H54 (cell line): ENCODE data around the gene RFWD3.
A peak's percentile ranks its signal among the peaks of the same experiment; 100 is the strongest.

Source experiments
- DNase-seq: peaks from one replicate; pipeline ENCODE4 v3.0.0; 2011; ENCODE audit warnings: low spot score, mixed read lengths; ENCODE audit not compliant: insufficient read length
- FAIRE-seq: peaks from 3 replicates; lab custom pipeline; 2011; peaks lifted over from hg19 to GRCh38; lab: Jason Lieb, UNC
- POLR2A ChIP-seq: IDR thresholded peaks from 2 replicates; pipeline ENCODE4 v1.6.1; 2011; ENCODE audit warnings: low read depth, mild to moderate bottlenecking, low read length

RFWD3 gene

DNA sequence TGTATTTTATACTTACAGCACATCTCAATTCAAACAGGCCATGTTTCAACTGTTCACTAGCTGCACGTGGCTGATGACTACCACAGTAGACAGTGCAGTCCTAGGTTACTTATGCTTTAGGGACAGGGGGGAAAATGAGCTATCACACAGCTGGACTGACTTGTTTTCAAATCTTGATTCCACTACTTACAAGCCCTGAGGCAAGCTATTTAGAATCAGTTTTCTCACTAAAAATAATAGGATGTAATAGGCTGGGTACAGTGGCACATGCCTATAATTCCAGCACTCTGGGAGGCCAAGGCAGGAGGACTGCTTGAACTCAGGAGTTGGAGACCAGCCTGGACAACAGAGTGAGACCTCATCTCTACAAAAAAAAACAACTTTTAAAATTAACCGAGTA is 70.1 kb downstream of the RFWD3 start:
- no peak for DNase-seq
- TF ChIP-seq POLR2A = no peak
- no peak for FAIRE-seq

DNA sequence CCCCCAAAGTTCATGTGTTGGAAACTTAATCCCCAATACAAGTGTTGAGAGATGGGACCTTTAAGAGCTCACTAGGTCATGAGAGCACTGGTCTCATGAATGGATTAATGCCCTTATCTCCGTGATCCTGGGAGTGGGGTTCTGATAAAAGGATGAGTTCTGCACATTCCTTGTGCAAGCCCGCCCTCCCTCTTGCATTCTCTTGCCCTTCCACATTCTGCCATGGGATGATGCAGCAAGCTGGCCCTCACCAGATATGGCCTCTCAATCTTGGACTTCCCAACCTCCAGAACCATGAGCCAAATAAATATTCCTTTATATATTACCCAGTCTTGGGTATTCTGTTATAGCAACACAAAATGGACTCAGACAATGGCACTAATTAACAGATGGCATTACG is 73.8 kb downstream of the RFWD3 start:
- FAIRE-seq (no peak), DNase-seq (no peak)
- no peak for TF ChIP-seq POLR2A

DNA sequence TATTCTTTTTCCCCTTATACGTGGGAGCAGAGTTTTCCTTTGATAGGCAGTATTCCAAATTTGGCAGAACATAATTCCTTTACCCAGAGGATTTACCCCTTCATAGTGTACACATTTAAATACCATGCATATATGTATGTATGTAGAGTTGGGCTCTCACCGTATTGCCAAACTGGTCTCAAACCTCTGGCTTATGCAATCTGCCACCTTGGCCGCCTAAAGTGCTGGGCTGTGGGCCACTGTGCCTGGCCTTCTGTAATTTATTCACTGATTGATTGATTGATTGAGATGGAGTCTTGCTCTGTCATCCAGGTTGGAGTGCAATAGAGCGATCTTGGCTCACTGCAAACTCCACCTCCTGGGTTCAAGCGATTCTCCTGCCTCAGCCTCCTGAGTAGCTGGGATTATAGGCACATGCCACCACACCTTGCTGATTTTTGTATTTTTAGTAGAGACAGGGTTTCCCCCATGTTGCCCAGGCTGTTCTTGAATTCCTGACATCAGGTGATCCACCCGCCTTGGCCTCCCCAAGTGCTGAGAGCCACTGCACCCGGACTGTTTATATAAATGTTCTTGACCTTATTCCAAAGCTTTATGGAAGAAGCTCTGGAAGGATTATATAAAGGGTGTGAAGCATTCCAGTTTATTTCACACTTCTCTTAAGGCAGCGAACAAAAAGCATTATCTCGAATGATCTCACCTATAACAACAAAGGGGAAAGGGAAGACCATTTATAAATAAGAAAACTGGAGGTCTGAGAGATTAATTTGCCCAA is 74.6 kb downstream of the RFWD3 start:
- no peak for FAIRE-seq
- TF ChIP-seq POLR2A = no peak
- no peak for DNase-seq

DNA sequence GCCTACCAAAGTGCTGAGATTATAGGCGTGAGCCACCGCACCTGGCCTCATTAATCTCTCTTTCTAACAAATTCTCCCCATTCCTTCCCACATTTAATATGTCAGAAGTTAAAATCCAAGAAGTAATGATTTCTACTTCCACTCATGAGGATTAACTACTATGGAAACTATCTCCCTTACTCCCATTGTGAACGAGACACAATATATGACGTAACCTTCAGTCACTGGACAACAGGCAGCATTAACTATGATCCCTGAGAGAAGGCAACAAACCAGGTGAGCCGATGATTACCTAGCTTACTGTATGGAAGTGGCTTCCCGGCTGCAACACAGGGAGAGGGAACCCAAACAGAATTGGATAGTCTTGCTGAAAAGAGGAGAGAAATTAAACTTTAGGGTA is 79.7 kb downstream of the RFWD3 start:
- DNase-seq (no peak), FAIRE-seq (no peak)
- TF ChIP-seq POLR2A = no peak

DNA sequence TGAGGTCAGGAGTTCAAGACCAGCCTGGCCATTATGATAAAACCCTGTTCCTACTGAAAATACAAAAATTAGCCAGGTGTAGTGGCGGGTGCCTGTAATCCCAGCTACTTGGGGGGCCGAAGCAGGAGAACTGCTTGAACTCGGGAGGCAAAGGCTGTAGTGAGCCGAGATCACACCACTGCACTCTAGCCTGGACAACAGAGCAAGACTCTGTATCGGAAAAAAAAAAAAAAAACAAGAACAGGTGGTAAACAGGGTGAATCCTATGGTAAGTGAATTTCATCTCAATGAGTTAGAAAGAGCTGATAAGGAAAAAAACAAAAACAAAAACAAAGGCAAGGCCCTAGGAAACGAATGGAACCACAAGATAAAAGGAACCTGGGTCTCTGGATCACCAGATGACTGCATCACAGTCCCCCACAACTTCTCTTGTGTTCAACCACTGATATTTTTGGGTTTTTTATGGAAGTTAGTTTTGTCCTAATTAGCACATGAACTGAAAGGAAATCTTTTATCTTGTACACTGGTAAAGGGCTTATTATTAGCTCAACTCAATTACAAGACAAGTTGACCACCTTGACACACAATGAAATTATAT is 80.7 kb downstream of the RFWD3 start:
- FAIRE-seq (no peak), DNase-seq (no peak)
- TF ChIP-seq POLR2A = no peak

DNA sequence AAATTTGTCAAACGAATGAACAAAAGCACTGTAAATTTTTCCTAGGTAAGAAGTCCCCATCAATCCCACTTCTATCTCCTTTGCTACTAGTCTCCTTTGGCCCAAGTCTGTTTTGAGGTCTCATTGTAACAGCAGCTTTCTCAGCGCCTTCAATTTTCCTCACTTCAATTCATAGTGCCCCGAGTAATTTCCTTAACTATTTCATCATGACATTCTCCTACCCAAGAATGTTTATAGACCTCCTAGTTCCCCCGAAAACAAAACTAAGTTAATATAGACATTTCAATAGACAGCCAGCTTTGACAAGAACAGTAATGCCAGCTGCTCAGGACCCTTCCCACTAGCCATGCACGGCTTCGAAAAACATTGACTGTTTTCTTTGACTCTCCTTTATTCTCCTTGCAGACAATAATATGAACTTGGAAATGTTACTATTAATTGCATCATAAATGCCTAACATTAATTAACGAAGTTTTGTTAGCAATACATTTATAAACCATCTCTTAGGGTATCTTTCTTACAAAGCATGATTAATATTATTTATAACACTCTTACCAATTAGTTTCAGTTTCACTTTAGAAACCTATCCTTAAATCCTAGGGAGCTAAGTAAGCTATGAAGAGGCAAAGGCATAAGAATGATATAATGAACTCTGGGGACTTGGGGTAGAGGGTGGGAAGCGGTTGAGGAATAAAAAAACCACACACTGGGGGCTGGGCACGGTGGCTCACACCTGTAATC is 82.6 kb downstream of the RFWD3 start:
- no peak for TF ChIP-seq POLR2A
- FAIRE-seq (no peak), DNase-seq (no peak)

DNA sequence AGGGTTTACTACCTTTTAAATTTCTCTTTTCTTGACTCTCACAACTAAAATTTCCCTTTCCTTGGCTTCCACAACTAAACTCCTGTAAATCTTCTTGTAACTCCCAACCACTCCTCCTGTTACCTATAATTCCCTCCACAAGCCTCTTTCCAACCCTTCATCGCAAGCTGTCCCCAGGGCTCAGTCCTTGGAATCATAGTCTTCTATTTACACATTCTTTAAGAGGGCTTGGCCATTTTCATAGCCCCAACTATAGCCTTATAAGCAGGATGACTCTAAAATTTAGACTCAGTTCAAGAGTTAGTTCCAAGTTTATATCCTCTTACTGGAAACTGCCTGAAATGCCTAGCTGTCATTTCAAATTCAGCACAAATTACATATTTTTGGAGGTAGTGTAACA is 83.7 kb downstream of the RFWD3 start:
- FAIRE-seq (no peak), DNase-seq (no peak)
- TF ChIP-seq POLR2A = no peak

DNA sequence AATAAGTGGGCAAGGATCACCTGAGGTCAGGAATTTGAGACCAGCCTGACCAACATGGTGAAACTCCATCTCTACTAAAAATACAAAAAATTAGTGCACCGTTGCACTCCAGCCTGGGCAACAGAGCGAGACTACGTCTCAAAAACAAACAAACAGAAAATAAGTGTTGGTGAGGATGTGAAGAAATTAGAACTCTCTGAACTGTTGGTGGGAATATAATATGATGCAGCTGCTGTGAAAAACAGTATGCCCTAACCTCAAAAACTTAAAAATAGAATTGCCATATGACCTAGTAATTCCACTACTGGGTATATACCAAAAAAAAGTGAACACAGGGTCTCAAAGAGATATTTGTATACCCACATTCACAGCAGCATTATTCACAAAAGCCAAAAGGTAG is 85.8 kb downstream of the RFWD3 start:
- no peak for FAIRE-seq
- no peak for DNase-seq
- TF ChIP-seq POLR2A = no peak

DNA sequence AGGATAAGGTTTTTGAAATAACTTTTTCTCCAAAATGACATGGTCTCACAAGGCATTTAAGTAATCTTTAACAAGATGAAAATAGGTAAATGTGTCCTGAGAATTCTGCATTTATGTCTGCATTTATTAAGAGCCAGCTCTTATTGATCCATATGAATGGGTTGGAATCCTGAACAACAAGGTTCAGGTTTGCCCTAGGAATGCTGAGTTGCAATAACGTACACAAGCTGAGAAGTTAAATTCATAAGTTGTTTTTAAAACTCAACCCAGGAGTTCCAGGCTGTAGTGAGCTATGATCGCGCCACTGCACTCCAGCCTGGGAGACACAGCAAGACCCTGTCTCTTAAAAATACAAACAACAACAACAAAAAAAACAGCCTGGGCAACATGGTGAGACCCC is 87.8 kb downstream of the RFWD3 start:
- no peak for DNase-seq
- FAIRE-seq = no peak
- TF ChIP-seq POLR2A = no peak

DNA sequence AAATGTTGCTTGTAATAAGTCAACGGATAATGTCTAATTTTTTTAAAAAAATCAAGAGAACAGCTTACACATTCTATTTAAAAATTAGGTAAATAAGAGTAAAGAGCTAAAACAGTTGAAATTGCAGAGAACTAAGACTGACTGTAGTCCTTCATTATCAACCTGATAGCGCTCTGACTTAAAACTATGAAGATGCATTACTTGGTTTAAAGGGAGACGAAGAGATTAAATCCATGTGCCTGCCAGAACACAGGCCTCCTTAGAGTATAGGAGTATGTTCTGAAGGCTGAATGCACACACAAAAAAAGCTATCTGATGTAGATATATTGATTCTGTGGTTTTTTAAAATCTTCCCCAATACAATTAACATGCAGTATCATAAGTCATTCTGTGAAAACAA is 88.2 kb downstream of the RFWD3 start:
- no peak for TF ChIP-seq POLR2A
- no peak for DNase-seq
- no peak for FAIRE-seq

DNA sequence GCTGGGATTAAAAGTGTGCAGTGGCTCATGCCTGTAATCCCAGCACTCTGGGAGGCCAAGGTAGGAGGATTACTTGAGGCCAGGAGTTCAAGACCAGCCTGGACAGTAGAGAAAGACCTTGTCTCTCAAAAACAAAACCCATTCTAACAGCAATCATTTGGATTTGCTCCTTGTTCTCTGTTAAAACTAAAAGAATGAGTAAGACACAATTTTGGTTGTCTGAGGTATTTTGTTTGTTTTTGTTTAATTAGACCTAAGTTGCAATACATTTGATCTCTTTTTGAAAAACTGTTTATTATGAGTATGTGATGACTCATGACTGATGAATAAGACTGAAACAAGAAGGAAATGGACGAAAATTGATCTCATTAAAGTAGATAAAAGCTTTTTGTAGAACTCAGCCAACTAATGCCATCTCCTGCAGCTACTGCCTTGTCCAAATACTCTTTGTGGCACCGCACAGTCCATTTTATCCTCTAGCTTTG is 88.8 kb downstream of the RFWD3 start:
- DNase-seq (peak; percentile 12), FAIRE-seq (peak; percentile 38)
- no peak for TF ChIP-seq POLR2A

DNA sequence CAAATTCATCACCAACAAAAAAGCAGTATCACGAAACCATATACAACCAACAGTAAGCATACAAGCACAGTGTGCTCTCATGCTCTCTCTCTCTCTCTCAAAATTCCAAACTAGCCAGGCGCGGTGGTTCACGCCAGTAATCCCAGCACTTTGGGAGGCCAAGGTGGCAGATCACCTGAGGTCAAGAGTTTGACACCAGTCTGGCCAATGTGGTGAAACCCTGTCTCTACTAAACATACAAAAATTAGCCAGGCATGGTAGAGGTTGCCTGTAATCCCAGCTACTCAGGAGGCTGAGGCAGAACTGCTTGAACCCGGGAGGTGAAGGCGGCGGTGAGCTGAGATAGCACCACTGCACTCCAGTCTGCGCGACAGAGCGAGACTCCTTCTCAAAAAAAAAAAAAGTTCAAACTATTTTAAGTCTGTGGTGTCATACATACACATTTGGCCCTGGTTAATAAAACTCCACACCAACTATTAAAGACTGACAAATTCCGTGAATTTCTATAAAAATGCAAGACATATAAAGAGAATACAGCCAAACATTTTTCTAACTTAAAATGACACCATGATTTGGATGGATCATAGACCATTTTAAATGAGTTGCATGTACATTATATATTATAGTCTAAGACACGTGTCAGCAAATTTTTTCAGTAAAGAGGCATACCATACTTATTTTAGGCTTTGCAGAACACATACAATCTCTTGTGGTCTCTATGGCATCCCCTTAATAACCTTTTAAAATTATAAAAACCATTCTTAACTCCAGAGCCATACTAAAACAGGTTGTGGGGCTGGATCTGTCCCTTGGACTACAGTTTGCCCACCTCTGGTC is 90.7 kb downstream of the RFWD3 start:
- no peak for TF ChIP-seq POLR2A
- DNase-seq = no peak
- no peak for FAIRE-seq

DNA sequence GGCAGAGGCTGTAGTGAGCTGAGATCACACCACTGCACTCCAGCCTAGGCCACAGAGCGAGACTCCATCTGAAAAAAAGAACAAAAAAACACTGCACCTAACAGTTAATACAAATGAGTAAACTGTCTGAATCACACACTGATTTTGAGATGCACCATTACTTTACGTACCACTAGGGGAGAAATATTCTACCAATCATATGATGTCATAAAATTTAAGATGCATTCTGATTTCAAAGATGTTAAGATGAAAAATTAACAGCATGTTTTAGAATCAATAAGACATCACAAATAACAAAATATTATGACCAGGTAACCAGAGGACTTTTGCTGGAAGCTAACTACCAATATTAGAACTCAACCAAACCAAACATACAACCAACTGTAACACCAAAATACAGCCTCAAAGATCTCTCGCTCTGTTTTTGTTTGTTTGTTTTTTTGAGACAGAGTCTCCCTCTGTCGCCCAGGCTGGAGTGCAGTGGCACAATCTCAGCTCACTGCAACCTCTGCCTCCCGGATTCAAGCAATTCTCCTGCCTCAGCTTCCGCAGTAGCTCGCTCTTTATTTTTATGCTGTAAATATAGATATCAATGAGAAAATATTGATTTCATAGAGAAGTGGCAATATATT is 91.4 kb downstream of the RFWD3 start:
- no peak for FAIRE-seq
- no peak for DNase-seq
- no peak for TF ChIP-seq POLR2A
